Skeletal muscle cell (primary cell): ENCODE data around the gene TRAF4.
A peak's percentile ranks its signal among the peaks of the same experiment; 100 is the strongest.
"Not testable (repeated sequence)": the region's sequence is repeated elsewhere in the genome, so short reads cannot be mapped to it uniquely, and the experiment has no call there.

ENCODE experiments used
- DNase-seq: peaks from one replicate; pipeline ENCODE4 v3.0.0-alpha.2; 2010; ENCODE audit warnings: low read depth
- H3K4me3 ChIP-seq: 2 replicates; pipeline ENCODE4 v1.5.1; 2011; ENCODE audit warnings: low read depth, mild to moderate bottlenecking, control low read depth, low read length, moderate library complexity

Gene TRAF4

GRCh38 chr17:28763804-28764266, 20.0 kb downstream of the TRAF4 start:
- H3K4me3 ChIP-seq = no peak overlapping the region
- peak; percentile 17 for DNase-seq

- no peak overlapping the region for H3K4me3 ChIP-seq
- no peak for DNase-seq
These were observed 21.2 kb downstream of the TRAF4 start for GRCh38 chr17:28765038-28765437.

GRCh38 chr17:28773736-28774135, 29.9 kb downstream of the TRAF4 start:
- no peak for DNase-seq
- H3K4me3 ChIP-seq = no peak overlapping the region

GRCh38 chr17:28774206-28774605, 30.4 kb downstream of the TRAF4 start:
- no peak overlapping the region for H3K4me3 ChIP-seq
- no peak for DNase-seq

- no peak for DNase-seq
- no peak overlapping the region for H3K4me3 ChIP-seq
These were observed 33.4 kb downstream of the TRAF4 start for GRCh38 chr17:28777178-28777577.

- not testable (repeated sequence) for DNase-seq, H3K4me3 ChIP-seq
These were observed 35.8 kb downstream of the TRAF4 start for GRCh38 chr17:28779601-28780000.

- no peak overlapping the region for H3K4me3 ChIP-seq
- no peak for DNase-seq
These were observed 39.4 kb downstream of the TRAF4 start for GRCh38 chr17:28783161-28783560.

- no peak overlapping the region for H3K4me3 ChIP-seq
- no peak for DNase-seq
These were observed 44.3 kb downstream of the TRAF4 start for GRCh38 chr17:28788100-28788499.

- no peak for DNase-seq
- H3K4me3 ChIP-seq = no peak overlapping the region
These were observed 49.3 kb downstream of the TRAF4 start for GRCh38 chr17:28792877-28793661.

- DNase-seq, H3K4me3 ChIP-seq: not testable (repeated sequence)
These were observed 51.1 kb downstream of the TRAF4 start for GRCh38 chr17:28794846-28795441.

- DNase-seq = no peak
- H3K4me3 ChIP-seq = no peak overlapping the region
These were observed 52.3 kb downstream of the TRAF4 start for GRCh38 chr17:28796062-28796461.
